Natural killer cell treated with Interleukin-12 subunit alpha and Interleukin-12 subunit beta and Interleukin-15 and Interleukin-18, amount 100 ng/mL, for 72 hours (primary cell): ENCODE results near the gene CFAP46. TPM values are rescaled to one million over a fixed set of nuclear protein-coding genes. Genes with fewer than 3 reads are reported as not detected.

Experiments
- ATAC-seq, 2 donors: fragments of 150-1000 bp; cut with Tn5 transposase in 1 of 2; sonication (Bioruptor Pico), chemical (Tn5 transposase) in 1 of 2; 2 replicates each; pipeline ENCODE4 v1.10.0; 2021
- DNase-seq: peaks from one replicate; pipeline ENCODE4 v3.0.0; 2022; ENCODE audit warnings: low spot score
- H3K27ac Mint-ChIP-seq, 2 donors: 1 replicate in 1 of 2; 2 replicates in 1 of 2; pipeline ENCODE4 v1.8.0; 2022; ENCODE audit warnings: mixed read lengths in 2 of 2, mild to moderate bottlenecking in 1 of 2, moderate library complexity in 1 of 2
- H3K27me3 Mint-ChIP-seq, 2 donors: 1 replicate in 1 of 2; 2 replicates in 1 of 2; pipeline ENCODE4 v1.8.0; 2022; ENCODE audit warnings: mixed read lengths in 2 of 2
- H3K36me3 Mint-ChIP-seq: one replicate; pipeline ENCODE4 v1.8.0; 2022; ENCODE audit warnings: mixed read lengths
- H3K4me1 Mint-ChIP-seq, 2 donors: 1 replicate in 1 of 2; 2 replicates in 1 of 2; pipeline ENCODE4 v1.8.0; 2022; ENCODE audit warnings: low read depth in 2 of 2, mixed read lengths in 2 of 2, mild to moderate bottlenecking in 1 of 2
- H3K4me3 Mint-ChIP-seq: one replicate; pipeline ENCODE4 v1.8.0; 2022; ENCODE audit warnings: mixed read lengths
- H3K9me3 Mint-ChIP-seq: 2 replicates; pipeline ENCODE4 v1.8.0; 2022; ENCODE audit warnings: mixed read lengths
- total RNA-seq, 2 donors: library from RNA; stranded (reverse); gene quantifications; one replicate each; pipeline ENCODE4 v1.2.3, GENCODE V29; 2022

CFAP46 gene
- total RNA-seq, result under 1 TPM in 1 of 2 donors, not detected in 1; 0.19 TPM

DNA sequence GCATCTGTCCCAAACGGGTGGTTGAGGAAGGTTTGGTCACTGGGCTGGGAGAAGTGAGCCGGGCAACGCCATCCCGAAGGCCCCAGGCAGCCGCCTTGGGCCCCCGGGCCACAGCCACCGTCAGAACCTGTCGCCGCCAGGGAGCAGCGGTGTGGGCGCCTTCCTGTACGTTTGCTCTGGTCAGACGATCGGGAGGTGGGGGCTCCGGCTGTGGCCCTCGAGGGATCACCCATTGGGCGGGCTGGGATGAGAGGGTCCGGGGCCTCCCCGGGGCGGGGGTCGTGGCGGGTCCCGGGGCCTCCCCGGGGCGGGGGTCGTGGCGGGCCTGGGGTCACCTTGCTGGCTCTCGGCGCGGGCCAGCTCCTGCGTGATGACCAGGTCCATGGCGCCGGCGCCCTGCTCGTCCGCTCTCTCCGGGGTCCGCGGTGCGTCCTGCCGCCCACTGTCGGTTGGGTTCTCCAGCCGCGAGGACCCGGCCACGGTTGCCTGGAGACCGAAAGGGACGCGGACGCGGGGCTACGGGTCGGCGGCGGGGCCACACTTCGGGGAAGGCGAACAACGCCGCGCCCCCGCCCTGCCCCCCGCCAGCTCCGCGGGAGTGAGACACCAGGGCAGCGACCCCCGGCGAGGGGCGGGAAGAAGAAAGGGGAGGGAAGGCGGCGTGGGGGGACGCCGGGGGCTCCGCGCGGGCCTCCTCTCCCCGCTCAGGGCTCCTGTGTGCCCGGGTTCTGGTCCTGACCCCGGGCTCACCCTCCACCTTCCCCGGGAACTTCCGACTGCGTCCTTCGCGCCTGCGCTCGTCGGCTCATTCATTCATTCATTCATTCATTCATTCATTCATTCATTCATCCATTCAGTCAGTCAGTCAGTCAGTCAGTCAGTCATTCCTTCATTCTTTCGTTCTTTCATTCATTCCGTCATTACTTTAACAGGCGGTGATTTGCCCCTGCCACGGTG is at the start of gene CFAP46:
Gene CFAP46, minus strand, starts transcription at position 470 of the 957 bp plus-strand sequence. Its CDS starts 86 bp downstream, at position 384.
- peak within 1 kb of the TSS; percentile 82 for H3K4me3 Mint-ChIP-seq
- peaks cover 6 to 11% of the 10 kb centered on the region in 2 donors for H3K4me1 Mint-ChIP-seq
- no peaks in the 10 kb centered on the region for H3K36me3 Mint-ChIP-seq
- peaks cover 27 to 37% of the 10 kb centered on the region in 2 donors for H3K27me3 Mint-ChIP-seq
- no peak for ATAC-seq
- DNase-seq, result peak; percentile 60
- H3K27ac Mint-ChIP-seq, result no peak within 1 kb of the TSS
- H3K9me3 Mint-ChIP-seq, result no peaks in the 10 kb centered on the region

DNA sequence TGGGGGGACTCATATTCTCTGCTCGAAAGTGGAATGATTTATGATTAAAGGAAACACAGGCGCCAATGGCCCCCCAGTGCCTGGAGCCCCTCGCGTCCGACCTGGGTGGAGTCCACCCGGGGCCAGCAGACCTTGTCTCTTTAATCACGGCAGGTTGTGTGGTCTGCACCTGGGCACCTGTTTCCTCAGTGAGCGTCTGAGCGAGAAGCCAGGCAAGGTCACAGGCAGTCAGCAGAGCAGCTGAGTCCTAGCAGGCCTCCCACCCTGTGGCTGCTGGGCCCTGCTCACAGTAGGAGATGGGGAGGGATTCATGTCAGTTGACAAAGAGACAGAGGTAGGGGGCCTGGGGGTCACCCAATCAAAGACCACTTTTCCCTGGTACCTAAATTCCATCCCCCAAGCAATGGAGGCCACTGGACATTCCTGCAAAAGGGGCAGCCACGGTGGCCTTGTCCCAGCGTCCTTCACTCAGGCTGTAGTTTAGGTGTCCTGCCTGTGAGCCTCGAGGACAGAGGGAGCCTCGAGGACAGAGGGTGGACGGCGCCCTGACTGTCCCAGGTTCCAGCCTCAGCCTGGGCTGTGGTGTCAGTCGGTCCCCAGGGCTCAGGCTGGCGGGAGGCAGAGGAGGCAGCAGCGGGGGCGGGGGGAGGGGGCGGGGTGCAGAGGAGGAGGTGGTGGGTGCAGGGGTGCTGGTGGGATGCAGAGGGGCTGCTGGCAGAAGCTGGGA is 49.5 kb upstream of the CFAP46 start:
- no peak overlapping the region for H3K27ac Mint-ChIP-seq
- no peaks in the 10 kb centered on the region for H3K9me3 Mint-ChIP-seq
- no peak for ATAC-seq
- DNase-seq, result no peak
- no peaks in the 10 kb centered on the region for H3K4me1 Mint-ChIP-seq
- H3K4me3 Mint-ChIP-seq, result no peak overlapping the region
- H3K36me3 Mint-ChIP-seq, result no peaks in the 10 kb centered on the region
- peaks cover 0 to 10% of the 10 kb centered on the region in 2 donors for H3K27me3 Mint-ChIP-seq

DNA sequence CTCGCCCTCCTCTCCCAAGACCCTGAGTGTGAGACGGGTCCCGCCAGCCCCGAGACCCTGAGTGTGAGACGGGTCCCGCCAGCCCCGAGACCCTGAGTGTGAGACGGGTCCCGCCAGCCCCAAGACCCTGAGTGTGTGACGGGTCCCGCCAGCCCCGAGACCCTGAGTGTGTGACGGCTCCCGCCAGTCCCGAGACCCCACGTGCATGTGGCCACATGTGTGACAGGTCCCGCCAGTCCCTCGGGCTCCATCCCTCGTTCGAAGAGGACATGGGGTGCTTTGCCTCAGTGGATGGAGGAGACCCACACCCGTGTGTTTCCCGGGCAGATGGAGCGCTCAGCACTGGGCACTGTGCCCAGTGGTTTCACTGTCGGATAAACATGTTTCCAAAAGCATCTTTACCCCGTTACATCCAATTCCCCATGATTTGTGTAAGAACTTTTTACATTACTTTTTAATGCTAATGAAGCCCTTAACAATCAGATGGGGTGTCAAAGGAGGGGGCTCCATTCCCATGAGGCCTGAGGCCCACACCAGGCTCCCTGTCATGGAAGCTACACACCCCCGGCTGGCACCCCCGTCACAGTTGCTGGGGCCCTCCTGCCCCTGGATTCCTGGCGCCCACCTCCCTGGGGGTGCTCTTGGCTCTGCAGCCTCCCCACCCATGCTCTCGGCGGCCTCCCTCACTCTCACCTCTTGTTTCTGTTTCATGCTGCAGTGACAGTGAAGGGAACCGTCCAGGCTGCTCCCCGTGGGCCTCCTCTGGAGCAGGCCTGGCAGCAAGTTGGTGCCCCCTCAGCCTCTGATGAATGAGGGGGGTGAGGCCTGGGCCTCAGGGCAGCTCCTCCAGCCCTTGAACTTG is 48.5 kb upstream of the CFAP46 start:
- DNase-seq (no peak), ATAC-seq (no peak)
- no peak overlapping the region for H3K4me3 Mint-ChIP-seq
- H3K4me1 Mint-ChIP-seq, result no peaks in the 10 kb centered on the region
- H3K27ac Mint-ChIP-seq, result no peak overlapping the region
- no peaks in the 10 kb centered on the region for H3K36me3 Mint-ChIP-seq
- peaks cover 0 to 6% of the 10 kb centered on the region in 2 donors for H3K27me3 Mint-ChIP-seq
- H3K9me3 Mint-ChIP-seq, result no peaks in the 10 kb centered on the region

DNA sequence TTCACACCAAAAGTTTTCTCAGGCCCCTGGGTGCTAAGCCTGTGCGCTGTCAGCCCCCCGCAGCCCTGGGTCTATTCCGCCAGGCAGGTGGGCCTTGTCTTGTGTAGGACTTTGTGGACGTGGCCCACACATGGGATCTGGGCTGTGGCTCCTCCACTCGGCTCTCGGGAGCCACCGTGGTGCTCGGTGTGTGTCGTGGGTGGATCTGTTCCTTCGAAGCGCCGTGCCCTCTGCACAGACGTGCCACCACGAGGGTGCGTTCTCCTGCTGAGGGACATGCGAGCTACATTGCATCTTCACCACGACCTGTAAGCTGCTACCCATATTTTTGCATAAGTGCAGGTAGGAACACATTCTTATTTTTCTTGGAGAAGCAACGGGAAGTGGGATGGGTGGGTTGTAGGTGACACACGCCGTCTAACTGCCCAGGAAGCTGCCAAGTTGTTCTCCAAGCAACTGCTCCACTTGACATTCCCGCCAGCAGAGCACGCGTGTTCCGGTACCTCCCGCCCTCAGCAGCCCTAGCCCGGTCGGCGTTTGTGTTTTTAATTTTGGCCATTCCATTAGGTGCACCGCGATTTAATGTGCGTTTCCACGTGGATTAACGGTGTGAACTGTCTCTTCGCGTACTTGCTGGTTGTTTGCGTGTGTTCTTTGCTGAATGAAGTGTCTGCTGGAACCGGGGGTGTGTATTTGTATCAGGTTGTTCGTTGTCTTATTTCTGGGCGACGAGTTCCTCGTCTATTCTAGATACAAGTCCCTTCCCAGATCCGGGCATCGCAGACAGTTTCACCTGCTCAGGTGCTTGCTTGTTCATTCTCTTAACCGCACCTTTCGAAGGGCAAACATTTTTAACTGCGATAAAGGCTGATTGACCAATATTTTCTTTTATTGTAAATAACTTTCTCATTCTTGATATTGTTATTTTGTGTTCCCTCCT is 47.4 kb upstream of the CFAP46 start:
- H3K27me3 Mint-ChIP-seq, result peaks cover 0 to 6% of the 10 kb centered on the region in 2 donors
- H3K4me1 Mint-ChIP-seq, result no peaks in the 10 kb centered on the region

DNA sequence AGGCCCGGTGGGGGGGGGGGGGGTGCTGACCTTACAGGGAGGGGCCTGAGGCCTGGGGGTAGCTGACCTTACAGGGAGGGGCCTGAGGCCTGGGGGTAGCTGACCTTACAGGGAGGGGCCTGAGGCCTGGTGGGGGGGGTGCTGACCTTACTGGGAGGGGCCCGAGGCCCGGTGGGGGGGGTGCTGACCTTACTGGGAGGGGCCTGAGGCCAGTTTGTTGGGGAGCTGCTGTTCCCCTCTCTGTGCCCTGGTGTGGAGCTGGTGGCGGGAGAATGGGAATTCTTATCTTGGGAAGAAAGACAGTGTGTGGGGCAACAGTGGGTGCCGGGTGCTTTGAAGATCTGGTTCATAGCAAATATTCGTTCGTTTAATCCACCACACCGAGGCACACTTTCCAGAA is 46.6 kb upstream of the CFAP46 start:
- no peaks in the 10 kb centered on the region for H3K36me3 Mint-ChIP-seq
- no peaks in the 10 kb centered on the region for H3K9me3 Mint-ChIP-seq
- H3K4me3 Mint-ChIP-seq, result no peak overlapping the region
- peaks cover 0 to 6% of the 10 kb centered on the region in 2 donors for H3K27me3 Mint-ChIP-seq
- no peak for DNase-seq
- no peak overlapping the region for H3K27ac Mint-ChIP-seq
- H3K4me1 Mint-ChIP-seq, result no peaks in the 10 kb centered on the region
- no peak for ATAC-seq

More for the DNA sequence above, 47.4 kb upstream of the CFAP46 start:
- Mint-ChIP-seq H3K4me3 (no peak overlapping the region), H3K9me3 (no peaks in the 10 kb centered on the region), H3K27ac (no peak overlapping the region), H3K36me3 (no peaks in the 10 kb centered on the region)
- ATAC-seq, result no peak
- DNase-seq, result no peak

DNA sequence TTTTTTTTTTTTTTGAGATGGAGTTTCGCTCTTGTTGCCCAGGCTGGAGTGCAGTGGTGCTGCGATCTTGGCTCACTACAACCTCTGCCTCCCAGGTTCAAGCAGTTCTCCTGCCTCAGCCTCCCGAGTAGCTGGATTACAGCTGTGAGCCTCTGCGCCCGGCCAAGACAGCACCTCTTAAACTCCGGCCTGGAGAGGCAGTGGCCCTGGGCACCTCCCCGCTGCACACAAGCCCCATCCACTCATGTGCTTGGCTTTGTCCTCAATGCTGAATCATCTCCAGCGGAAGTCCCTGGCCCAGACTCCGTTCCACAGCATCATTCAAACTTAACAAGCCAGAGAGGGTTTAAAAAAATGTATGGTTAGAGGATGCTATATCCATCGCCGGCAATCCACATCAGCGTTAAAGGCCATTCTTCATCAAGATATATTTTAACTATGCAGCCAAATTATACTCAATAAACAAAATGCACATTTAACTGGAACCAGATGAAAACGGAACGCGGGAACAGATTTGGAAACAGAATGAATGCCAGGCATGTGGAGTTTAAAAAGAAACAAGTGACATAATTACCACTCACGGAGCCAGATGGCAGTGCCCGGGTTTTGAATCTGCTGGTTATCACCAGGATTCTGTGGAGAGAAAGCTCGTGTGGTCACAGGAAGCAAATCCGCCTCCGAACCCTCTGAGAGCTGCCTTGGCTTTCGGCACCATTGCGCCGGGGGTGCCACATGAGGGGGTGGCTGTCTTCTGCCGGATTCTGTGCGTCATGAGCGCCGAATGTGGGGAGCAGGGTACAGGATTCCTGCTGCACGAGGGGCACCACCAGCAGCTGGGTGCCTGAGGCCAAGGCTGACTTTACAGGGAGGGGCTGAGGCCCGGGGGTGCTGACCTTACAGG is 45.6 kb upstream of the CFAP46 start:
- Mint-ChIP-seq H3K4me1 (no peaks in the 10 kb centered on the region), H3K9me3 (no peaks in the 10 kb centered on the region), H3K36me3 (no peaks in the 10 kb centered on the region), H3K27me3 (peaks cover 0 to 4% of the 10 kb centered on the region in 2 donors), H3K4me3 (no peak overlapping the region), H3K27ac (no peak overlapping the region)
- ATAC-seq (no peak), DNase-seq (no peak)

DNA sequence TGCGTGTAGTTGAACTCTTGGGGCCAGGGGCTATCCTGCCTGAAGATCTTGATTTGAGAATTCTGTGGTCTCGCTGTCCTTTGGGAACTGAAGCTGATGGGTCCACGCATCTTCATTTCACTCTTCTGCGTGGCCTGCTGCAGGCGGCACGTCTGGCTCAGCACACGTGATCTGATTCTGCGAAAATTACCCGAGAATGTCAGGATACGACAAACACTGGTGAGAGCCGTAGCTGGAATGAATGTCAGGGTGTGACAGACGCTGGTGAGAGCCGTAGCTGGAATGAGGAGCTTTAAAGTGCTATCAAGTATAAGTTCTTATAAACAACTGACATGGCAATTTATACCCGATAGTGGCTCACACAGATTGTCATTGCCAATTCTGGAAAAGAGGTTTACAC is 44.6 kb upstream of the CFAP46 start:
- no peaks in the 10 kb centered on the region for H3K4me1 Mint-ChIP-seq
- no peaks in the 10 kb centered on the region for H3K9me3 Mint-ChIP-seq
- no peaks in the 10 kb centered on the region for H3K36me3 Mint-ChIP-seq
- no peak for ATAC-seq
- no peak overlapping the region for H3K4me3 Mint-ChIP-seq
- H3K27me3 Mint-ChIP-seq, result peaks cover 0 to 4% of the 10 kb centered on the region in 2 donors
- DNase-seq, result no peak
- no peak overlapping the region for H3K27ac Mint-ChIP-seq

DNA sequence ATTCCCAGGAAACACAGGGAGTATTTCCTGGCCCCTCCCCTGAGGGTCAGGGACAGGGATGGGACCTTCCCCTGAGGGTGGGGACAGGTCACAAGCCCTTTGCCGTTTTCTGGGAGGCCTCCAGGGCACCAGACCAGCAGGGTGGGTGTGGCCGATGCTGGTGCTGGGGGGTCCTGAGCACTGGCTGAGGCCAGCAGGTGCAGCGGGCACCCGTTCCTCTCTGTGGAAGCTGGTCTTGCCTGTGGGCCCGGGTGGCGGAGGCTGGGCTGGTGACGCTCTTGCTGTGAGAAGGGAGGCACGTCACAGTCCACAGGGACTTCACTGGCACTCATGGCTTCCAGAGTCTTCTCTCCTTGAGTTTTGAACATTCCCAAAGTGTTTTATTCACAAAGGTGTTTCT is 44.2 kb upstream of the CFAP46 start:
- no peak for ATAC-seq
- no peak overlapping the region for H3K4me3 Mint-ChIP-seq
- H3K9me3 Mint-ChIP-seq, result no peaks in the 10 kb centered on the region
- H3K27ac Mint-ChIP-seq, result no peak overlapping the region
- H3K27me3 Mint-ChIP-seq, result peaks cover 0 to 4% of the 10 kb centered on the region in 2 donors
- H3K4me1 Mint-ChIP-seq, result no peaks in the 10 kb centered on the region
- no peaks in the 10 kb centered on the region for H3K36me3 Mint-ChIP-seq
- DNase-seq, result no peak

DNA sequence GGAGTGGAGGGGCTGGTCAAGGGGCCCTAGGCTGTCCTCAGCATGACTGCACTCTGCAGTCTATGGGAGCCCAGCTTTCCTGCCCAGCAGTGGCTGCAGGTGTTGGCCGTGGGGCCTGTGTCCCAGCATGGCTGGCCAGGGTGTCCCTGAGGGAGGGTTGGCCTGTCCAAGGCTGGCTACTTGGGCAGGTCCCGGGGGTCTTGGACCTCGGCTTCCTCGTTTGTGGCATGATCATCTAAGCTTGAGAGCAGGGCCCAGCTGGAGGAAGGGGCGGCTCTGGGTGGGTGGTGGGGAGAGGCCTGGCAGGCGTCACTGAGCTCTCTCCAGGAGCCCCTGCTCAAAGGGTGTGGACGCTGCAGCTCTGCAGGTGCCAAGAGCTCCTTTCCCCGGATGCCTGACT is 43.7 kb upstream of the CFAP46 start:
- no peaks in the 10 kb centered on the region for H3K4me1 Mint-ChIP-seq
- H3K27ac Mint-ChIP-seq, result no peak overlapping the region

DNA sequence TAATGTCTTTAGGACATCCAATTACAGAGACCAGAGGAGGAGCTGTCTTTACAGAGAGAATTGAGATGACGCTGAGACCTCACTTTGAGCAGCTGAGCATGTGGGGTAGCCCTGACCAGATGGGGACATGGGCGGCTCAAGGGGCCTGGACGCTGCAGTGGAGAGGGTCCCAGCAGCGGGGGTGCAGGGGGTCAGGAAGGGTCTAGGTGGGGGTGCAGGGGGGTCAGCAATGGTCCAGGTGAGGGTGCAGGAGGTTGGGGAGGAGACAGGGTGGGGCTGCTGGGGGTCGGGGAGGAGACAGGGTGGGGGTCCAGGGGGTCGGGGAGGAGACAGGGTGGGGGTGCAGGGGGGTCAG is 43.2 kb upstream of the CFAP46 start:
- no peak overlapping the region for H3K27ac Mint-ChIP-seq

More for the DNA sequence above, 43.7 kb upstream of the CFAP46 start:
- Mint-ChIP-seq H3K36me3 (no peaks in the 10 kb centered on the region), H3K9me3 (no peaks in the 10 kb centered on the region), H3K4me3 (no peak overlapping the region), H3K27me3 (peaks cover 0 to 4% of the 10 kb centered on the region in 2 donors)
- ATAC-seq (no peak), DNase-seq (no peak)

DNA sequence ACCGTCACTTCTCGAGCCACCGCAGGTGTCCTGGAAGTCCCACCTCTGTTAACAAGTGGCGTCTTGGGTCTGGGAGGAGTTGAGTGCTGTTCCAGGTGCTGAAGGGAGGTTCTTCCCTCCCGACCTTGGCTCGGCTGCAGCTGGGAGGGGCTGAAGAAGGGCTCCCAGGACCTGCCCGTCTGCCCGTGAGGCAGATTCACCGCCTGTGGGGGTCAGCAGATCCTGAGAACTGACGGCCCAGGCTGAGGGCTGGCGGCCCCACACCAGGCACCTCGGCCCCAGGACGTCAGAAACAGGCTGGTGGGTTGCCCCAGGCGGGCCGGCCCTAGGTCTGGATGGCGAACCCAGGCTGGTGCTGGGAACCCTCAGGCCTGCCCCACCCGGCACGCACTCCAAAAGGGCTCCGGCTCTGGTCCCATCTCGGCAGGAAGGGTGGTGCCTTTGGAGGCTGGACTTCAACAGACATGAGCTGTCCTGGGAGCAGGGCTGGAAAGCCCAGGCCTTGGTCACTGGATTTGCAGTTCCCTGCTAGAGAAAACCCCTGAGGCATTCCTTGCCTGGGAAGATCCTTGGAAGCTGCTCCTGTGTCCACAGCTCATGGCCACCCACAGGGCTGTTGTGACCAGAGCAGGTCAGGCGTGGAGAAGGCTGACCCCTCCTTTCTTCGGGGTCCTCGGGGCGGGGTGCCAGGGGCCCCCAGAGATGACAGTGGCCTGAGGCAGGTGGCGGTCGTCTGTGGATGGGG is 42.6 kb upstream of the CFAP46 start:
- no peaks in the 10 kb centered on the region for H3K36me3 Mint-ChIP-seq
- ATAC-seq (peak in 1 of 2 donors; percentile 17), DNase-seq (no peak)
- no peaks in the 10 kb centered on the region for H3K9me3 Mint-ChIP-seq
- no peak overlapping the region for H3K4me3 Mint-ChIP-seq
- H3K4me1 Mint-ChIP-seq, result no peaks in the 10 kb centered on the region
- no peak overlapping the region for H3K27ac Mint-ChIP-seq
- peaks cover 0 to 4% of the 10 kb centered on the region in 2 donors for H3K27me3 Mint-ChIP-seq

More for the DNA sequence above, 43.2 kb upstream of the CFAP46 start:
- Mint-ChIP-seq H3K4me3 (no peak overlapping the region), H3K9me3 (no peaks in the 10 kb centered on the region), H3K36me3 (no peaks in the 10 kb centered on the region), H3K4me1 (no peaks in the 10 kb centered on the region), H3K27me3 (peaks cover 0 to 4% of the 10 kb centered on the region in 2 donors)
- no peak for DNase-seq
- ATAC-seq, result no peak
